ENCODE results near the gene ALDH1B1. TPM values are rescaled to one million over a fixed set of nuclear protein-coding genes. Genes with fewer than 3 reads are reported as not detected.

The ALDH1B1 gene
- total and polyA plus RNA-seq, 12 donors = 4.4 to 46.8 (median 19.3) TPM

DNA sequence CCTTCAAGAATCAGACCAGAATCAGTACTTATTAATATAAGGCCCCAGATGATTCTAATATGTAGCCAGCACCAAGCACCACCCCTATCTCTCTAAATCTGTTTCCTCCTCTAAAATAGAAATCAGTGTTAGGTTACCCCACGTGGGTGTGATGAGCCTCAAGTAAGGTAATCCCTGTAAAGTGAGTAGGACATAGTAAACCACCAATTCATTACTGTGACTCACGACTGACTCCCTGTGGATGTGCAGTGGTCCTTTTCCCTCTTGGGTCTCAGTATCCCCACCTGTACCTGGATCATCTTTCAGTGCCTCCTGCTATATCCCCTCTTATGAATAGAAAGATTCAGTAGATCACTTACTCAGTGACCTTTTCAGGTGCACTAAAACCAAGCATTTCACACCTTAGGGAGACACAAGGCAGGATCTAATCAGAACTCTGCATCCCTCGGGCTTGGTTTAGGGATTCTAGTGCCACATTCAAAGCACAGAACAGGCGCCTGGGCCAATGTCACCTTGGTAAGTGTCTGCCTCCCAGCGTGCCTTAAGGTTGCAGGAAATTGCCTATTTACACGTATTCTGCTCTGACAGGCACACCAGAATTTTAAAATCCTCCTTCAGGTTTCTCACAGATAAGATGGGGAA lies 12.2 kb upstream of the ALDH1B1 start:
- Histone ChIP-seq H3K27ac (no peak overlapping the region), H3K4me1 (replicated peaks in 1 of 2) (no peaks in the 10 kb centered on the region), H3K4me3 (no peak overlapping the region), H3K27me3 (no peaks in the 10 kb centered on the region), H3K36me3 (replicated peaks in 1 of 2) (no peaks in the 10 kb centered on the region), H3K9me3 (replicated peaks in 1 of 3) (no peaks in the 10 kb centered on the region)
- WGBS, 4 donors = 81 to 93% (median 89%) methylated on average over 6 of the region's 6 CpGs
- DNase-seq = no peak
- TF ChIP-seq, protein P1, sequence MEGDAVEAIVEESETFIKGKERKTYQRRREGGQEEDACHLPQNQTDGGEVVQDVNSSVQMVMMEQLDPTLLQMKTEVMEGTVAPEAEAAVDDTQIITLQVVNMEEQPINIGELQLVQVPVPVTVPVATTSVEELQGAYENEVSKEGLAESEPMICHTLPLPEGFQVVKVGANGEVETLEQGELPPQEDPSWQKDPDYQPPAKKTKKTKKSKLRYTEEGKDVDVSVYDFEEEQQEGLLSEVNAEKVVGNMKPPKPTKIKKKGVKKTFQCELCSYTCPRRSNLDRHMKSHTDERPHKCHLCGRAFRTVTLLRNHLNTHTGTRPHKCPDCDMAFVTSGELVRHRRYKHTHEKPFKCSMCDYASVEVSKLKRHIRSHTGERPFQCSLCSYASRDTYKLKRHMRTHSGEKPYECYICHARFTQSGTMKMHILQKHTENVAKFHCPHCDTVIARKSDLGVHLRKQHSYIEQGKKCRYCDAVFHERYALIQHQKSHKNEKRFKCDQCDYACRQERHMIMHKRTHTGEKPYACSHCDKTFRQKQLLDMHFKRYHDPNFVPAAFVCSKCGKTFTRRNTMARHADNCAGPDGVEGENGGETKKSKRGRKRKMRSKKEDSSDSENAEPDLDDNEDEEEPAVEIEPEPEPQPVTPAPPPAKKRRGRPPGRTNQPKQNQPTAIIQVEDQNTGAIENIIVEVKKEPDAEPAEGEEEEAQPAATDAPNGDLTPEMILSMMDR (IDR thresholded peaks at IDR 0.05) = no peak
- no peak for TF ChIP-seq POLR2A (IDR thresholded peaks at IDR 0.05)
- intact Hi-C loops (cut with DNase I) = no loop called here

DNA sequence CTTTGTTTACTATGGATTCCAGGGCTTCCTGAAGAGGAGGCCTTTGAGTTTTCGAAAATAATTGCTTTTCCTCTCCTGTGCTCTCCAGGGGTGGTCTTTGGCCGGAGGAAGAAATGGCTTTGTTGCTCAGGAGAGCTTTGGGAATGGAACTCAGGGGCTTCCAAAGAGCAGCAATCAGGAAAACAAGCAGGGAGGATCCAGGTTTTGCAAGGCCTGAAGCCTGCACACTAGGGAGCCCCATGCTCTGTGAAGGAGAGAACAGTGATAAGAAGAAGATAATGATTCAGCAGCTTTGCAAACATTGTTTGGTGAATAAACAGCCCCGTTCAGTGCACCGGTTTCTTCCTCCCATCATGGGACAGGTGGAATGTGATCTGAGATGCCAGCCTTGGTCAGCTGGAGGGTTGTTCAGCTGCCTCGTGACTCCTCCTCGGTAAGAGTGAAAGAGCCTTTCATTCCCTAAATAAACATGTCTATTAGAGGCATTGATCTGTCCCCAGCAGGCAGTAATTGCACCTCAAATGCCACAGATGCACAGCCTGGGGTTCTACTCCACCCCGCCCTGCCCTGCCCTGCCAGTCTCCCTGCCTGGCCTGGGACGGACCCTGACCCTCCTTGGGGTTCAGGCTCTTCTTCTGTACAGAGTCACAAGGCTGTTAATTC lies 11.5 kb upstream of the ALDH1B1 start:
- Histone ChIP-seq H3K4me1 (replicated peaks in 1 of 2) (no peaks in the 10 kb centered on the region), H3K4me3 (no peak overlapping the region), H3K27me3 (no peaks in the 10 kb centered on the region), H3K36me3 (replicated peaks in 1 of 2) (no peaks in the 10 kb centered on the region), H3K9me3 (replicated peaks in 1 of 3) (no peaks in the 10 kb centered on the region), H3K27ac (no peak overlapping the region)
- TF ChIP-seq POLR2A (IDR thresholded peaks at IDR 0.05) = no peak
- TF ChIP-seq, protein P1 (IDR thresholded peaks at IDR 0.05) = no peak
- WGBS, 4 donors = 68 to 79% (median 74%) methylated on average over 8 of the region's 8 CpGs
- intact Hi-C loops (cut with DNase I) = no loop called here
- DNase-seq = no peak

GRCh38 chr9:38382141-38382540 lies 10.4 kb upstream of the ALDH1B1 start:
- Histone ChIP-seq H3K27me3 (no peaks in the 10 kb centered on the region), H3K27ac (no peak overlapping the region), H3K4me3 (no peak overlapping the region), H3K9me3 (replicated peaks in 1 of 3) (no peaks in the 10 kb centered on the region), H3K4me1 (replicated peaks in 1 of 2) (no peaks in the 10 kb centered on the region), H3K36me3 (replicated peaks in 1 of 2) (no peaks in the 10 kb centered on the region)
- no peak for DNase-seq
- WGBS, 4 donors = 85 to 94% (median 90%) methylated on average over 8 of the region's 8 CpGs
- TF ChIP-seq, protein P1 (IDR thresholded peaks at IDR 0.05) = no peak
- TF ChIP-seq POLR2A (IDR thresholded peaks at IDR 0.05) = no peak
- intact Hi-C loops (cut with DNase I) = no loop called here

GRCh38 chr9:38384990-38385848 lies 7.3 kb upstream of the ALDH1B1 start:
- intact Hi-C loops (cut with DNase I) = no loop called here
- 61 to 85% (median 79%) methylated on average over 2 to 3 of the region's 3 CpGs for WGBS, 4 donors
- TF ChIP-seq POLR2A (IDR thresholded peaks at IDR 0.05) = no peak
- TF ChIP-seq, protein P1 (IDR thresholded peaks at IDR 0.05) = no peak
- H3K36me3 ChIP-seq (replicated peaks in 1 of 2) = no peaks in the 10 kb centered on the region
- H3K27me3 ChIP-seq = no peaks in the 10 kb centered on the region
- H3K4me3 ChIP-seq = no peak overlapping the region
- no peak for DNase-seq
- no peaks in the 10 kb centered on the region for H3K9me3 ChIP-seq (replicated peaks in 1 of 3)
- H3K27ac ChIP-seq = no peak overlapping the region
- H3K4me1 ChIP-seq (replicated peaks in 1 of 2) = no peaks in the 10 kb centered on the region
